IMR-90 (cell line): ENCODE measurements around the gene LHFPL3. TPM values are rescaled to one million over a fixed set of nuclear protein-coding genes. Genes with fewer than 3 reads are reported as not detected.

Experiments
- ATAC-seq: fragments of 200-7000 bp; cut with Tn5 transposase; 2 replicates; pipeline ENCODE4 v1.9.1; 2020; ENCODE audit warnings: low read depth, mild to moderate bottlenecking, moderate library complexity
- BruUV-seq: library from RNA; stranded (reverse); fragments of 400-500 nt; replicated peaks from 2 replicates; lab custom pipeline; 2021; lab: Mats Ljungman, UMichigan
- CTCF ChIA-PET: fragments of 300-600 bp; formaldehyde crosslinking; extraction: SDS; loops from one replicate; lab custom pipeline; 2021; ENCODE audit warnings: antibody characterized with exemption; lab: Yijun Ruan, JAX
- POLR2A ChIA-PET: fragments of 300-600 bp; sonication (Branson Sonifier 250); formaldehyde crosslinking; loops from one replicate; lab custom pipeline; 2022; ENCODE audit warnings: antibody characterized with exemption; ENCODE audit not compliant: unreplicated experiment; lab: Charles Lee
- DNase-seq: peaks from one replicate; pipeline ENCODE4 v3.0.0; 2013
- H2AFZ ChIP-seq: replicated peaks from 2 replicates; pipeline ENCODE3; 2013; ENCODE audit warnings: low read length, mild to moderate bottlenecking; ENCODE audit not compliant: poor library complexity
- H2AK5ac ChIP-seq: 2 replicates; pipeline ENCODE4 v1.6.1; 2013; ENCODE audit warnings: low read depth, low read length, inconsistent platforms
- H2AK9ac ChIP-seq: replicated peaks from 2 replicates; pipeline ENCODE3; 2013; ENCODE audit warnings: mild to moderate bottlenecking, low read depth, low read length, moderate library complexity; ENCODE audit not compliant: poor library complexity
- H2BK120ac ChIP-seq: 2 replicates; pipeline ENCODE4 v1.6.1; 2013; ENCODE audit warnings: low read depth, low read length, inconsistent platforms
- H2BK15ac ChIP-seq: 3 replicates; pipeline ENCODE4 v1.6.1; 2013; ENCODE audit warnings: low read depth, low read length, inconsistent platforms
- H2BK20ac ChIP-seq: 2 replicates; pipeline ENCODE4 v1.6.1; 2013; ENCODE audit warnings: low read depth, mild to moderate bottlenecking, inconsistent platforms, low read length, moderate library complexity
- H2BK5ac ChIP-seq: 2 replicates; pipeline ENCODE4 v1.6.1; 2013; ENCODE audit warnings: mild to moderate bottlenecking, low read depth, low read length, inconsistent platforms; ENCODE audit not compliant: poor library complexity, severe bottlenecking
- H3K14ac ChIP-seq: replicated peaks from 2 replicates; pipeline ENCODE4 v1.6.1; 2013; ENCODE audit warnings: low read depth, low read length, inconsistent platforms
- H3K18ac ChIP-seq: 2 replicates; pipeline ENCODE4 v1.6.1; 2013; ENCODE audit warnings: low read depth, low read length, control low read depth
- H3K23ac ChIP-seq: 2 replicates; pipeline ENCODE4 v1.6.1; 2013; ENCODE audit warnings: low read depth, low read length, inconsistent platforms
- H3K27ac ChIP-seq: 2 replicates; pipeline ENCODE4 v1.5.1; 2013; ENCODE audit warnings: mild to moderate bottlenecking, control low read depth, low read length; ENCODE audit not compliant: insufficient read depth
- H3K27me3 ChIP-seq: 2 replicates; pipeline ENCODE4 v1.6.1; 2013; ENCODE audit warnings: low read length; ENCODE audit not compliant: control insufficient read depth, insufficient read depth
- H3K36me3 ChIP-seq: 2 replicates; pipeline ENCODE4 v1.6.1; 2013; ENCODE audit warnings: low read length, mixed read lengths; ENCODE audit not compliant: control insufficient read depth, insufficient read depth
- H3K4ac ChIP-seq: 2 replicates; pipeline ENCODE4 v1.6.1; 2013; ENCODE audit warnings: low read depth, low read length, inconsistent platforms
- H3K4me1 ChIP-seq: 2 replicates; pipeline ENCODE4 v1.6.1; 2013; ENCODE audit warnings: low read length, mixed read lengths; ENCODE audit not compliant: control insufficient read depth, insufficient read depth
- H3K4me2 ChIP-seq: 2 replicates; pipeline ENCODE4 v1.6.1; 2013; ENCODE audit warnings: low read depth, mild to moderate bottlenecking, control low read depth, low read length, moderate library complexity
- H3K4me3 ChIP-seq: 2 replicates; pipeline ENCODE4 v1.5.1; 2013; ENCODE audit warnings: low read depth, mild to moderate bottlenecking, control low read depth, low read length, moderate library complexity; ENCODE audit not compliant: insufficient read depth
- H3K56ac ChIP-seq: 2 replicates; pipeline ENCODE4 v1.6.1; 2013; ENCODE audit warnings: low read length, inconsistent platforms; ENCODE audit not compliant: insufficient read depth; ENCODE audit errors: extremely low read depth
- H3K79me1 ChIP-seq, 2 experiments: 2 replicates each; pipeline ENCODE4 v1.6.1; 2013; ENCODE audit warnings: low read length in 2 of 2, inconsistent platforms in 1 of 2, low read depth in 1 of 2
- H3K9ac ChIP-seq: 2 replicates; pipeline ENCODE4 v1.6.1; 2013; ENCODE audit warnings: low read depth, low read length, control low read depth
- H3K9me1 ChIP-seq: 2 replicates; pipeline ENCODE4 v1.6.1; 2013; ENCODE audit warnings: low read length, inconsistent platforms; ENCODE audit not compliant: insufficient read depth
- H3K9me3 ChIP-seq: 2 replicates; pipeline ENCODE4 v1.6.1; 2013; ENCODE audit warnings: low read length; ENCODE audit not compliant: control insufficient read depth, insufficient read depth
- H4K20me1 ChIP-seq: 2 replicates; pipeline ENCODE4 v1.6.1; 2013; ENCODE audit warnings: low read length, inconsistent platforms; ENCODE audit not compliant: insufficient read depth
- H4K5ac ChIP-seq: 2 replicates; pipeline ENCODE4 v1.6.1; 2013; ENCODE audit warnings: mild to moderate bottlenecking, low read depth, low read length, control low read depth
- H4K8ac ChIP-seq, 2 experiments: 2 replicates each; pipeline ENCODE4 v1.6.1; 2013; ENCODE audit warnings: low read depth in 2 of 2, low read length in 2 of 2, control low read depth in 1 of 2, inconsistent platforms in 1 of 2
- H4K91ac ChIP-seq: 2 replicates; pipeline ENCODE4 v1.6.1; 2013; ENCODE audit warnings: low read depth, low read length, inconsistent platforms; ENCODE audit not compliant: insufficient read depth
- CHD1 ChIP-seq: IDR thresholded peaks from 2 replicates; pipeline ENCODE4 v1.6.1; 2012; ENCODE audit warnings: low read depth, low read length, improper control_type of control experiment
- MAFK ChIP-seq: IDR thresholded peaks from 2 replicates; pipeline ENCODE4 v1.6.1; 2012; ENCODE audit warnings: low read depth, low read length, improper control_type of control experiment
- MAZ ChIP-seq: IDR thresholded peaks from 2 replicates; pipeline ENCODE4 v1.6.1; 2012; ENCODE audit warnings: low read depth, mild to moderate bottlenecking, low read length, improper control_type of control experiment, moderate library complexity, borderline replicate concordance
- USF2 ChIP-seq: fragments of 150-350 bp; IDR thresholded peaks from 2 replicates; pipeline ENCODE4 v1.6.1; 2017; ENCODE audit warnings: mild to moderate bottlenecking, antibody characterized with exemption, low read length, low read depth
- WGBS, 2 experiments: methylation state at CpG; one replicate each; pipeline versions ENCODE4 v1.1.5 to v1.1.7; 2013; ENCODE audit warnings: missing lambda C conversion rate in 2 of 2; ENCODE audit not compliant: insufficient read length in 1 of 2; ENCODE audit errors: extremely low coverage in 2 of 2; 5-methylcytosine and 5-hydroxymethylcytosine counted together
- dilution Hi-C: fragments of 300-500 bp; cut with HindIII; formaldehyde crosslinking; loops from one replicate; pipeline ENCODE4 v1.14.3; 2018; ENCODE audit warnings: low sequenced_read_pairs; ENCODE audit not compliant: unreplicated experiment
- in situ Hi-C: fragments of 300-500 bp; cut with MboI; formaldehyde crosslinking; loops from 3 replicates; pipeline ENCODE4 v1.14.3; 2019; ENCODE audit warnings: low sequenced_read_pairs, inconsistent platforms, mixed read lengths
- intact Hi-C: fragments of 100-400 bp; cut with micrococcal nuclease; formaldehyde crosslinking; loops from 2 replicates; pipeline ENCODE4 v1.10.0; 2022
- polyA plus RNA-seq, 3 experiments: library from polyadenylated mRNA; depleted of rRNA; stranded (reverse); fragments of >200 nt; gene quantifications; 2 replicates each; pipeline ENCODE4 v1.2.3, GENCODE V29; 2012; ENCODE audit warnings: low replicate concordance in 1 of 3
- total RNA-seq: library from RNA; depleted of rRNA; stranded (reverse); fragments of >200 nt; gene quantifications from 2 replicates; pipeline ENCODE4 v1.2.3, GENCODE V29; 2012
- TF ChIP-seq, protein P1 (sequence below): fragments of 150-350 bp; IDR thresholded peaks from 2 replicates; pipeline ENCODE4 v1.6.1; 2016; ENCODE audit warnings: low read depth, mild to moderate bottlenecking, low read length, moderate library complexity, borderline replicate concordance

LHFPL3 gene
- total and polyA plus RNA-seq, 2 of the 4 experiments (the other 2 are of a cell fraction) = not detected

DNA sequence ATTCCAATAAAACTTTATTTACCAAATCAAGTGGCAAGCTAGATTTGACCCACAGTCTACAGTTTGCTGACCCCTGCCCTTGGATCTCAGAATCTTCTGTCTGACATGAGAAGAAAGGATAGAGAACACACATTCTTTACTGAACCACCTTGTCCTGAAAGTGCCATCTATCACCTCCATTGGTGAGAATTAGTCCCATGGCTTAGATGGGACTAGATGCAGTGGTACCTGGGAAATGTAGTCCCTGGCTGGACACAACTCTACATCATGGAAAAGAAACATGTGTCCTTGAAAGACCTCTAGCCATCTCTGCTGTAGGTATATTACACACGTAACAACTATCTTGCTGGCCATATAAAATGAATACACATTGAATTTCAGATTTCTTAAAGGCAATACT is 336.2 kb downstream of the LHFPL3 start:
- no peak overlapping the region for H3K23ac ChIP-seq
- TF ChIP-seq USF2 = no peak
- no peak for TF ChIP-seq CHD1
- TF ChIP-seq, protein P1, sequence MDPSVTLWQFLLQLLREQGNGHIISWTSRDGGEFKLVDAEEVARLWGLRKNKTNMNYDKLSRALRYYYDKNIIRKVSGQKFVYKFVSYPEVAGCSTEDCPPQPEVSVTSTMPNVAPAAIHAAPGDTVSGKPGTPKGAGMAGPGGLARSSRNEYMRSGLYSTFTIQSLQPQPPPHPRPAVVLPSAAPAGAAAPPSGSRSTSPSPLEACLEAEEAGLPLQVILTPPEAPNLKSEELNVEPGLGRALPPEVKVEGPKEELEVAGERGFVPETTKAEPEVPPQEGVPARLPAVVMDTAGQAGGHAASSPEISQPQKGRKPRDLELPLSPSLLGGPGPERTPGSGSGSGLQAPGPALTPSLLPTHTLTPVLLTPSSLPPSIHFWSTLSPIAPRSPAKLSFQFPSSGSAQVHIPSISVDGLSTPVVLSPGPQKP = no peak
- no peak for TF ChIP-seq MAZ
- TF ChIP-seq MAFK = no peak
- no TSS peak for BruUV-seq

More for the DNA sequence above, 336.2 kb downstream of the LHFPL3 start:
- ChIA-PET POLR2A (no interaction called here), CTCF (no interaction called here)
- Histone ChIP-seq H3K27me3 (no peaks in the 10 kb centered on the region), H4K8ac (no peak overlapping the region), H3K4me2 (no peak overlapping the region), H4K5ac (no peak overlapping the region), H3K9me1 (no peaks in the 10 kb centered on the region), H2AK9ac (no peak overlapping the region), H2BK20ac (no peak overlapping the region), H4K91ac (no peak overlapping the region), H3K27ac (no peak overlapping the region), H3K4me3 (no peak overlapping the region), H3K9me3 (no peaks in the 10 kb centered on the region), H2AK5ac (no peak overlapping the region), H3K36me3 (no peaks in the 10 kb centered on the region), H3K14ac (no peak overlapping the region), H3K4me1 (no peaks in the 10 kb centered on the region), H2BK120ac (no peak overlapping the region), H3K79me1 (no peaks in the 10 kb centered on the region), H4K20me1 (no peaks in the 10 kb centered on the region), H2AFZ (no peak overlapping the region), H3K4ac (no peak overlapping the region), H3K18ac (no peak overlapping the region), H2BK15ac (no peak overlapping the region), H2BK5ac (no peak overlapping the region), H3K56ac (no peak overlapping the region), H3K9ac (no peak overlapping the region)
- intact Hi-C loops = no loop called here
- DNase-seq (no peak), ATAC-seq (no peak)
- dilution Hi-C loops = no loop called here
- WGBS, 2 experiments = no CpG with 5 or more reads among the region's 1 CpG
- in situ Hi-C loops = no loop called here
